Mesothelial cell of epicardium (in vitro differentiated cells): ENCODE measurements around the gene TMEM108. TPM values are rescaled to one million over a fixed set of nuclear protein-coding genes. Genes with fewer than 3 reads are reported as not detected.

Source experiments
- DNase-seq, 2 experiments: peaks; one replicate each; pipeline ENCODE4 v3.0.0; 2021; ENCODE audit warnings: low spot score in 2 of 2; ENCODE audit not compliant: unreplicated experiment in 2 of 2
- H3K27ac Mint-ChIP-seq: 2 replicates; pipeline ENCODE4 v1.8.0; 2021; ENCODE audit warnings: mixed read lengths
- H3K27me3 Mint-ChIP-seq: 2 replicates; pipeline ENCODE4 v1.8.0; 2021; ENCODE audit warnings: low read depth, mixed read lengths
- H3K36me3 Mint-ChIP-seq: 2 replicates; pipeline ENCODE4 v1.8.0; 2021; ENCODE audit warnings: mixed read lengths
- H3K4me1 Mint-ChIP-seq: 2 replicates; pipeline ENCODE4 v1.8.0; 2021; ENCODE audit warnings: mixed read lengths
- H3K4me3 Mint-ChIP-seq: 2 replicates; pipeline ENCODE4 v1.8.0; 2021; ENCODE audit warnings: mild to moderate bottlenecking, moderate library complexity, mixed read lengths
- H3K9me3 Mint-ChIP-seq: 2 replicates; pipeline ENCODE4 v1.8.0; 2021; ENCODE audit warnings: mixed read lengths
- total RNA-seq: library from RNA; stranded (reverse); gene quantifications from 3 replicates; pipeline ENCODE4 v1.2.1, GENCODE V29; 2021
- TF ChIP-seq, protein P1 (sequence below): fragments of 200-600 bp; sonication (generic); IDR thresholded peaks from one replicate; pipeline ENCODE4 v1.5.0; 2021; ENCODE audit warnings: antibody characterized with exemption; ENCODE audit not compliant: unreplicated experiment

The TMEM108 gene
- total RNA-seq, 1 donor from 2014 or later = 17.3 TPM

DNA sequence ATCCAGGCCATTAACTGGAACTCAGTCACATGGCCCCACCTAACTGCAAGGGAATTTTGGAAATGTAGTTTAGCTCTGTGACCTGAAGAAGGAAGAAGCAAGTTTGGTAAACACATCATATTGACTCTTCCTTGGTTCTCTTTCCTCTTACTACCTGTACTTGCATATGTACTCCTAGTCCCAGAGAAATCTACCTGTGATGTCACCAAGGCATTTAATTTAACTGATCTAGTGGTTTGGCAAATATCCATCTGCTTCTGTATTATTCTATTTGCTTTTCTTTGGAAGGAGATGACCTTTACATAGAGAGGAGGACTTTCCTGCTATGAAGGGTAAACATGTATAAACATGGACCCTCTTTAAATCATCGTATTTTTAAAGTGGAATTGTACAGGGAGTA, 150.8 kb downstream of the TMEM108 start:
- DNase-seq = no peak
- Mint-ChIP-seq H3K27ac (no peak overlapping the region), H3K36me3 (no peaks in the 10 kb centered on the region), H3K4me1 (peaks cover 14% of the 10 kb centered on the region), H3K27me3 (no peaks in the 10 kb centered on the region), H3K4me3 (no peak overlapping the region), H3K9me3 (no peaks in the 10 kb centered on the region)
- TF ChIP-seq, protein P1, sequence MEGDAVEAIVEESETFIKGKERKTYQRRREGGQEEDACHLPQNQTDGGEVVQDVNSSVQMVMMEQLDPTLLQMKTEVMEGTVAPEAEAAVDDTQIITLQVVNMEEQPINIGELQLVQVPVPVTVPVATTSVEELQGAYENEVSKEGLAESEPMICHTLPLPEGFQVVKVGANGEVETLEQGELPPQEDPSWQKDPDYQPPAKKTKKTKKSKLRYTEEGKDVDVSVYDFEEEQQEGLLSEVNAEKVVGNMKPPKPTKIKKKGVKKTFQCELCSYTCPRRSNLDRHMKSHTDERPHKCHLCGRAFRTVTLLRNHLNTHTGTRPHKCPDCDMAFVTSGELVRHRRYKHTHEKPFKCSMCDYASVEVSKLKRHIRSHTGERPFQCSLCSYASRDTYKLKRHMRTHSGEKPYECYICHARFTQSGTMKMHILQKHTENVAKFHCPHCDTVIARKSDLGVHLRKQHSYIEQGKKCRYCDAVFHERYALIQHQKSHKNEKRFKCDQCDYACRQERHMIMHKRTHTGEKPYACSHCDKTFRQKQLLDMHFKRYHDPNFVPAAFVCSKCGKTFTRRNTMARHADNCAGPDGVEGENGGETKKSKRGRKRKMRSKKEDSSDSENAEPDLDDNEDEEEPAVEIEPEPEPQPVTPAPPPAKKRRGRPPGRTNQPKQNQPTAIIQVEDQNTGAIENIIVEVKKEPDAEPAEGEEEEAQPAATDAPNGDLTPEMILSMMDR = no peak

DNA sequence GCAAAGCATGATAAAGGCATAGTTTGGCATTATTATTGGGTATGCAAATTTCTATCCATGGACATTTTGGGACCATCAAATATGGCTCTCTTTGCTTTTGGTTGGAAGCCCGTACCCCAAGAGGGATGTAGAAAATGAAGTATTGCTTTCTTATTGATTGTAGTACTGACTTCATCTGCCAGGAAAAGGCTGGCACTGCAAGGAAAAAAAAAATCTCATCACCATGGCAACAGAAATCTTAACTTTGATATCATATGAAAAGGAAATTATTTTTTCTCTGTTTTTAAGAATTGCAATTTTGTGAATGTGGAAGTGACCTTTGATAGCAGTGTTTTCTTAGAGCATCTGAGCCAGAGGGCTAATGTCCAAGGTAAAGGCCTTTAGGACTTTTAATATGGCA, 151.7 kb downstream of the TMEM108 start:
- Mint-ChIP-seq H3K9me3 (no peaks in the 10 kb centered on the region), H3K27me3 (no peaks in the 10 kb centered on the region)

DNA sequence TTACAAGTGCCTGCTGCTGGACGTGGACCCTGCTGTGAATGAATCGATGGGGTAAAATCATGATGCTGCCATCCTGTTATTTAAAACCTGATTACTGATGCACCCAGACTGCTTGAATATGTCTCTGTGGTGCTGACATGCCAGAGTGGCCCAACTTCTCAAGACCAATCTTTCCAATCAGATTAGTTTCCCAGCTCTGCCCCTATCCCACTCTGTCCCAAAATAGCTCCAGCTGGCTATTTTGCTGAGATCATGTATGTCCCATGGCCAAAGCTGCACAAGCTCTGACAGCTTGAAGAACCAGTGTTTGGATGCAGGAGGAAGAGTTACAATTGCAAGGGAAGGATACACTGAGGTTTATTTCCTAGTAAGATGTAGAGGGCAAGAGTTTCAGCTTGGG, 153.6 kb downstream of the TMEM108 start:
- Mint-ChIP-seq H3K27ac (no peak overlapping the region), H3K36me3 (no peaks in the 10 kb centered on the region), H3K9me3 (no peaks in the 10 kb centered on the region), H3K27me3 (no peaks in the 10 kb centered on the region), H3K4me1 (peaks cover 11% of the 10 kb centered on the region), H3K4me3 (no peak overlapping the region)
- TF ChIP-seq, protein P1 = no peak
- no peak for DNase-seq

More for the DNA sequence above, 151.7 kb downstream of the TMEM108 start:
- Mint-ChIP-seq H3K36me3 (no peaks in the 10 kb centered on the region), H3K4me3 (no peak overlapping the region), H3K27ac (no peak overlapping the region), H3K4me1 (peaks cover 14% of the 10 kb centered on the region)
- TF ChIP-seq, protein P1 = no peak
- no peak for DNase-seq

DNA sequence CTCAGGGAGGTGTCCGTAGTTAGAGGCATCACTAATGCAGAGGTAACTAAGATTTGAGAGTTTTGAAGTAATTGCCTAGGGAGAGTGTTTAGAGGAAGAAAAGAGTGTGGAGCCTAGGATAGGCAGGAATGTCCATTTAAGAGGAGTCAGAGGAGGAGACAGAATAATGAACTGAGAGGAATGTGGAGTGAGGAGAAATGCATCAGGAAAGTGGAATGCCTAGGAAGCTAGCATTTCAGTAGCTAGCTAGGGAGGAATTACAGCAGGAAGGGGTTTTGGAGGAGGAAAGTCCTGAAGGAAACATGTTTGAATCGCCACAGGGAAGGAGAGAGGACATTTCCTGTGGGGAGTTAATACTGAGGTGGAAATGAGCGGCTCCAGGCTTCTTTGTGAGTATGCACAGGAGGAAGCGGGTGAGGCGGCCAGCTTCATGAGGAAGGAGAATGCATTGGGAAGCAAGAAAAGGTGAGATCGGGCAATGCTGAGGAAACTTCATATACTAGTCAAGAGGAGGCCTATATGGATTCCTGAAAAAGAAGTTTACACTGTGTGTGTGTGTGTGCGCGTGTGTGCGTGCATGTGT, 154.3 kb downstream of the TMEM108 start:
- DNase-seq = no peak
- Mint-ChIP-seq H3K36me3 (no peaks in the 10 kb centered on the region), H3K4me1 (peaks cover 11% of the 10 kb centered on the region), H3K9me3 (no peaks in the 10 kb centered on the region), H3K27ac (no peak overlapping the region), H3K27me3 (no peaks in the 10 kb centered on the region), H3K4me3 (no peak overlapping the region)
- TF ChIP-seq, protein P1 = no peak

DNA sequence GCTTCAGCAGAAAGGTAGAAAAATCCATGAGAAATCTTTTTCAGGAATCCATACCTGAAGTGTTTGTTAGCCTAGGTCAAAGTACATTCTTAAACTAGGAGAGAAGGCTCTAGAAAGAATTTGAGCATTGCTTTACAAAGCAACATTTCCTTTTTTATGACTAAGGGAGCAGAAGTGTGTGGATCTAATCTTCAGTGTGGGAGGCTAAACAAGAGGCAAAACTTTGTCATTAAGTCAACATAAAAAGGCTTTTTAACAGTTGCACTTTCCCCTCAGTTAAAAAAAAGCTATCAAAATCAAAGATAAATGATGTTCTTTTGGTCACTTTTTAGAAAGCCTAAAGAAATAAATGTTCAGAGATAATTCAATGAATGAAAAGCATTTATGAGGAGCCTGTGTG, 154.8 kb downstream of the TMEM108 start:
- no peaks in the 10 kb centered on the region for H3K27me3 Mint-ChIP-seq
- H3K4me3 Mint-ChIP-seq = no peak overlapping the region
- peaks cover 9% of the 10 kb centered on the region for H3K4me1 Mint-ChIP-seq
- no peaks in the 10 kb centered on the region for H3K9me3 Mint-ChIP-seq
- TF ChIP-seq, protein P1 = no peak
- DNase-seq = no peak
- H3K27ac Mint-ChIP-seq = no peak overlapping the region
- no peaks in the 10 kb centered on the region for H3K36me3 Mint-ChIP-seq

DNA sequence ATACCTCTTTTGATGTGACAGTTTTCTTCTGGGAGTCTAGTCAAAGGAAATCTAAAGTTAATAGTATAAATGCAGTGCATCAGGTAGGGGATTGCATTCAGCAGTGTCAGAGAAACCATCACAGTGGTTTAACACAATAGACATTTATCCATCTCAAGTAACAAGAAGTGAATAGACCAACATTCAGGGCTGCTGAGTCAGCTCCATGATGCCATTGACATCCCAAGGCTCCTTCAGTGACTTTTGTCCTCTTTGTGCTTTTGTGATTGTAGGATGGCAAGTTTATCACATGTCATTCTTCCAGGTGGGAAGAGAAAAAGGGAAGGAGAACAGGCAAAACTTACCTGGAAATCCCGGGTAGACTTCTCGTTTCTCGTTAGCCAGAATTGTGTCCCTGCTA, 158.3 kb downstream of the TMEM108 start:
- Mint-ChIP-seq H3K9me3 (peaks cover 14% of the 10 kb centered on the region), H3K27ac (no peak overlapping the region), H3K4me1 (peaks cover 9% of the 10 kb centered on the region), H3K36me3 (peaks cover 6% of the 10 kb centered on the region), H3K27me3 (no peaks in the 10 kb centered on the region), H3K4me3 (no peak overlapping the region)
- no peak for DNase-seq
- TF ChIP-seq, protein P1 = no peak
